ENCODE results near the gene KLHL36. TPM values are rescaled to one million over a fixed set of nuclear protein-coding genes. Genes with fewer than 3 reads are reported as not detected.
A peak's percentile ranks its signal among the peaks of the same experiment; 100 is the strongest.
"Not testable (repeated sequence)": the region's sequence is repeated elsewhere in the genome, so short reads cannot be mapped to it uniquely, and the experiment has no call there.

KLHL36 gene
- total RNA-seq, 1 donor from 2014 or later = 56.3 TPM

DNA sequence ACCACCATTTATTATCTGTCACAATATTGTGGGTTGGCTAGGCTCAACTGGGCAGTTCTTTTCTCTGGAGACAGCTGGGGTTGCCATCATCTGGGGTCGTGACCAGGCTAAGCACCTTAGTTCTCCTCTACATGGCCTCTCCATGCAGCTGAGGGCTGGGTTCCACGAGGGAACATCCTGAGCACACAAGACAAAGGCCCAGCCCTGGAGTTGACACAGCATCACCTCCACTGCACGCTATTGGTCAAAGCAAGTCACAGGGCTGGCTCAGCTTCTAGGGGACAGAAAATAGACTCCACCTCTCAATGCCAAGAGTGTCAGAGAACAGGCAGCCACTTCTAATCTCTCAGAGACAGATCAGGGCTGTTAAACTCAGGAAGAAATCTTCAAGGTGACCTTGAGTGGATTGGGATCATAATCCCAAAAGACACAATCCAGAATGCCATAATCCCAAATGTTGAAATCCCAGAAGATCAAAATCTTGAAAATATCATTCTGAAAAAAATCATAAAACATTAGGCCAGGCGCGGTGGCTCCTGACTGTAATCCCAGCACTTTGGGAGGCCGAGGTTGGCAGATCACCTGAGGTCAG lies 38.5 kb downstream of the KLHL36 start:
- Histone ChIP-seq H3K4me1 (no peaks in the 10 kb centered on the region), H3K4me3 (no peak overlapping the region), H3K9me3 (no peaks in the 10 kb centered on the region), H3K27ac (no peak overlapping the region), H3K36me3 (no peaks in the 10 kb centered on the region), H3K27me3 (no peaks in the 10 kb centered on the region)
- intact Hi-C loops (cut with DNase I) = no loop called here
- ATAC-seq (no peak), DNase-seq (no peak)
- no peak for TF ChIP-seq CTCF (IDR thresholded peaks at IDR 0.05)

- TF ChIP-seq CTCF (IDR thresholded peaks at IDR 0.05) = no peak
- DNase-seq (no peak), ATAC-seq (peak; percentile 50)
- no peaks in the 10 kb centered on the region for H3K36me3 ChIP-seq
- intact Hi-C loops (cut with DNase I) = no loop called here
- no peak overlapping the region for H3K4me3 ChIP-seq
- H3K4me1 ChIP-seq = no peaks in the 10 kb centered on the region
- no peaks in the 10 kb centered on the region for H3K9me3 ChIP-seq
- no peak overlapping the region for H3K27ac ChIP-seq
- no peaks in the 10 kb centered on the region for H3K27me3 ChIP-seq
Observed at GRCh38 chr16:84687715-84688114, 39.4 kb downstream of the KLHL36 start.

- ATAC-seq; H3K36me3 ChIP-seq; H3K4me1 ChIP-seq; intact Hi-C loops (cut with DNase I); H3K9me3 ChIP-seq; H3K27me3 ChIP-seq; H3K27ac ChIP-seq; DNase-seq; H3K4me3 ChIP-seq: not testable (repeated sequence)
Observed at GRCh38 chr16:84688163-84688562, 39.9 kb downstream of the KLHL36 start.

DNA sequence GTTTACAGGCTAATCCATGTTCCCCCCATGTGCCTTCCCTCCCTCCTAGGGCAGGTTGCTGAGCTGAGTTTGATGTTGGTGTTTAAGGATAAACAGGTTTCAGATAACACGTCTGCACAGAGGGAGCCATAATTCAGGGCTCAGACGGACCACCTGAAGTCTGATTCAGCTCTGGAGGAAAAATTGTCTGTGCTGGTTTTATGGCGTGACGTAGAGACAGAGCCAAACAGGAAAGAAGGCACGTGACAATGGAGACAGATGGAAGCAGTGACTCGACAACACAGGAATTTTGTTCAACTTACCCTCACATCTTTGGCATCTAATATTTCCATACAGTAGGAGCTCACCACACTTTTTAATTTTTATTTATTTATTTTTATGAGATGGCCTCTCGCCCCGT lies 40.8 kb downstream of the KLHL36 start:
- ATAC-seq (no peak), DNase-seq (no peak)
- H3K27me3 ChIP-seq = no peaks in the 10 kb centered on the region
- intact Hi-C loops (cut with DNase I) = no loop called here
- H3K4me1 ChIP-seq = no peaks in the 10 kb centered on the region
- no peak overlapping the region for H3K27ac ChIP-seq
- no peaks in the 10 kb centered on the region for H3K36me3 ChIP-seq
- no peak overlapping the region for H3K4me3 ChIP-seq
- H3K9me3 ChIP-seq = no peaks in the 10 kb centered on the region
- TF ChIP-seq CTCF (IDR thresholded peaks at IDR 0.05) = no peak

- H3K4me1 ChIP-seq = no peaks in the 10 kb centered on the region
- no peak for ATAC-seq
- DNase-seq = no peak
- H3K4me3 ChIP-seq = no peak overlapping the region
- no peaks in the 10 kb centered on the region for H3K36me3 ChIP-seq
- TF ChIP-seq CTCF (IDR thresholded peaks at IDR 0.05) = no peak
- no peaks in the 10 kb centered on the region for H3K27me3 ChIP-seq
- no peaks in the 10 kb centered on the region for H3K9me3 ChIP-seq
- H3K27ac ChIP-seq = no peak overlapping the region
- intact Hi-C loops (cut with DNase I) = no loop called here
Observed at GRCh38 chr16:84690088-84690819, 41.9 kb downstream of the KLHL36 start.

DNA sequence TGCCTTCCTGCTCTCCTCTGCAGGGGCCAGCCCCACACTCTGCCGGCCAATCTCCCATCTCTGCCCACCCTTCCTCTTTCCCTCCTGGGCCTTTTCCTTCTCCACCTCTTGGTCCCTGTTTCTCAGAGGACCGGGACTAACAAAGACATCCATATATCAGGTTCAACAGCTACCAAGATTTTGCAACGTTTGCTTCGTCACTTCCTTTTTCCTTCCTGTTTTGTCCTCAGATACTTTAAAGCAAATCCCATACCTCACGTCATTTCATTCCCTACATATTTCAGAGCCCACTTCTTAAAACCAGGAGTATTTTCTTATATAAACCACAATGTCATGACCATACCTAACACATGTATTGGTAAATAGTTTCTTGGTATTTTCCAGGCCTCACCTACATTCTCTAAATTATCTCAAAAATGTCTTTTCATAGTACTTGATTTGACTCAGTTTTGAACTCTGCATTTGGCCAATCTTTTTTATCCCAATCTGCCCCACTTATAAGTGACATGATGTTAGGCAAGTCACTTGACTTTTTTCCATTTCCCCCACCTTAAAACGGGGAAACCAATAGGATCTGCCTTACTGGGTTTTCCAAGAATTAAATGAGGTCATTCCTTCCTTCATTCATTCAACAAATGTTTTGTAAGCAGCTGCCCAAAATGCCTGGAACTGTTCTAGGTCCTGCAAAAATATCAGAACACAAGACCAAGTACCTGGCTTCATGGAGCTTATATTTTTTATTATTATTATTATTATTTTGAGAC lies 44.3 kb downstream of the KLHL36 start:
- Histone ChIP-seq H3K9me3 (no peaks in the 10 kb centered on the region), H3K4me3 (no peak overlapping the region), H3K36me3 (no peaks in the 10 kb centered on the region), H3K27ac (no peak overlapping the region), H3K27me3 (no peaks in the 10 kb centered on the region), H3K4me1 (no peaks in the 10 kb centered on the region)
- no peak for TF ChIP-seq CTCF (IDR thresholded peaks at IDR 0.05)
- no peak for DNase-seq
- ATAC-seq = no peak
- intact Hi-C loops (cut with DNase I) = no loop called here

GRCh38 chr16:84693869-84694268 lies 45.6 kb downstream of the KLHL36 start:
- H3K9me3 ChIP-seq; H3K36me3 ChIP-seq; H3K4me3 ChIP-seq; intact Hi-C loops (cut with DNase I); H3K27ac ChIP-seq; DNase-seq; H3K4me1 ChIP-seq; ATAC-seq; H3K27me3 ChIP-seq: not testable (repeated sequence)
